Activated naive CD8-positive, alpha-beta T cell treated with anti-CD3 and anti-CD28 coated beads, Interleukin-2, amount 10 ng/mL, durations not matched to agents 7 days and 5 days (primary cell): ENCODE measurements around the gene FSHB. TPM values are rescaled to one million over a fixed set of nuclear protein-coding genes. Genes with fewer than 3 reads are reported as not detected.

Source experiments
- ATAC-seq: fragments of 150-1000 bp; cut with Tn5 transposase; one replicate; pipeline ENCODE4 v1.10.0; 2021; ENCODE audit warnings: low read depth, moderate library complexity
- POLR2A ChIA-PET: fragments of 350-600 bp; sonication (Branson Sonifier 250); formaldehyde crosslinking; loops from one replicate; lab custom pipeline; 2021; ENCODE audit warnings: antibody characterized with exemption; lab: Charles Lee
- DNase-seq: peaks from one replicate; pipeline ENCODE4 v3.0.0; 2021
- H3K27ac Mint-ChIP-seq: one replicate; pipeline ENCODE4 v1.8.0; 2022; ENCODE audit warnings: mild to moderate bottlenecking, mixed read lengths
- H3K27me3 Mint-ChIP-seq: one replicate; pipeline ENCODE4 v1.8.0; 2022; ENCODE audit warnings: mild to moderate bottlenecking, moderate library complexity, mixed read lengths
- H3K36me3 Mint-ChIP-seq: one replicate; pipeline ENCODE4 v1.8.0; 2021; ENCODE audit warnings: mild to moderate bottlenecking, mixed read lengths
- H3K4me1 Mint-ChIP-seq: one replicate; pipeline ENCODE4 v1.8.0; 2021; ENCODE audit warnings: mixed read lengths
- H3K4me3 Mint-ChIP-seq: one replicate; pipeline ENCODE4 v1.8.0; 2022; ENCODE audit warnings: mild to moderate bottlenecking, moderate library complexity, mixed read lengths
- H3K9me3 Mint-ChIP-seq: one replicate; pipeline ENCODE4 v1.8.0; 2021; ENCODE audit warnings: mixed read lengths
- total RNA-seq, 2 experiments: library from RNA; stranded (reverse); gene quantifications; one replicate each; pipeline ENCODE4 v1.2.3, GENCODE V29; 2021

The FSHB gene
- total RNA-seq, 2 experiments from 2014 or later: not detected

- Mint-ChIP-seq H3K4me3 (peak overlapping the region; percentile 73), H3K36me3 (peaks cover 7% of the 10 kb centered on the region), H3K9me3 (peaks cover 2% of the 10 kb centered on the region), H3K27me3 (no peaks in the 10 kb centered on the region), H3K4me1 (peaks cover 27% of the 10 kb centered on the region), H3K27ac (peak overlapping the region; percentile 83)
- peak; percentile 70 for DNase-seq
- peak; percentile 90 for ATAC-seq
- POLR2A ChIA-PET: interaction anchor here (0.7 to 2.1 kb wide), 2 partner anchors 41 to 107 kb away, joined by 3 to 10 read pairs; partner anchors contain the start of gene ARL14EP
Observed at GRCh38 chr11:30282289-30282631, 51.4 kb downstream of the FSHB start.

Other genes starting within 250 kb of the FSHB start
- not detected for gene KCNA4, start 214.0 kb upstream of the FSHB start, total RNA-seq
- gene ARL14EP, start 92.1 kb downstream of the FSHB start, total RNA-seq: 10 to 100 TPM; 39.0 to 43.6 TPM